A673 (cell line): ENCODE data around the gene AGBL3. TPM values are rescaled to one million over a fixed set of nuclear protein-coding genes. Genes with fewer than 3 reads are reported as not detected.

ENCODE experiments used
- BruUV-seq: library from RNA; stranded (reverse); fragments of 400-500 nt; replicated peaks from 2 replicates; lab custom pipeline; 2021; lab: Mats Ljungman, UMichigan
- CTCF ChIA-PET: fragments of 300-600 bp; sonication (Branson Sonifier 250); formaldehyde crosslinking; loops from one replicate; lab custom pipeline; 2022; ENCODE audit warnings: antibody characterized with exemption; lab: Charles Lee
- POLR2A ChIA-PET: fragments of 300-600 bp; sonication (Branson Sonifier 250); formaldehyde crosslinking; loops from one replicate; lab custom pipeline; 2022; ENCODE audit warnings: antibody characterized with exemption; ENCODE audit not compliant: low non-redundant PET; lab: Charles Lee
- DNase-seq: peaks from one replicate; pipeline ENCODE4 v3.0.0-alpha.2; 2015; ENCODE audit warnings: low spot score
- H3K27ac ChIP-seq: fragments of 200-600 bp; sonication (generic); 2 replicates; pipeline ENCODE4 v1.5.1; 2016; ENCODE audit warnings: mixed run types, low read depth, mild to moderate bottlenecking, mixed read lengths, antibody characterized with exemption, low read length; ENCODE audit not compliant: poor library complexity, severe bottlenecking
- H3K27me3 ChIP-seq: fragments of 200-600 bp; sonication (generic); replicated peaks from 2 replicates; pipeline ENCODE4 v1.6.1; 2017; ENCODE audit warnings: mixed run types, low read depth, mild to moderate bottlenecking, mixed read lengths, antibody characterized with exemption, low read length; ENCODE audit not compliant: insufficient read depth, poor library complexity
- H3K36me3 ChIP-seq: fragments of 200-600 bp; sonication (generic); 2 replicates; pipeline ENCODE4 v1.6.1; 2016; ENCODE audit warnings: mixed run types, mild to moderate bottlenecking, mixed read lengths, antibody characterized with exemption, low read length; ENCODE audit not compliant: insufficient read depth, poor library complexity, severe bottlenecking
- H3K4me1 ChIP-seq: fragments of 200-600 bp; sonication (generic); 2 replicates; pipeline ENCODE4 v1.6.1; 2017; ENCODE audit warnings: mixed run types, mild to moderate bottlenecking, mixed read lengths, antibody characterized with exemption, low read length; ENCODE audit not compliant: insufficient read depth, poor library complexity, severe bottlenecking
- H3K4me3 ChIP-seq: fragments of 200-600 bp; sonication (generic); 2 replicates; pipeline ENCODE4 v1.5.1; 2016; ENCODE audit warnings: low read depth, mixed run types, mild to moderate bottlenecking, mixed read lengths, low read length; ENCODE audit not compliant: poor library complexity, severe bottlenecking
- H3K9me3 ChIP-seq: fragments of 200-600 bp; sonication (generic); 2 replicates; pipeline ENCODE4 v1.6.1; 2016; ENCODE audit warnings: mixed run types, low read depth, mild to moderate bottlenecking, mixed read lengths, antibody characterized with exemption, low read length; ENCODE audit not compliant: poor library complexity, severe bottlenecking
- CTCF ChIP-seq: fragments of 300-800, 200-600 bp; sonication (generic); conservative IDR thresholded peaks from 2 replicates; pipeline ENCODE4 v1.5.1; 2017; ENCODE audit warnings: low read depth, mild to moderate bottlenecking, antibody characterized with exemption, low read length, moderate library complexity, mixed read lengths
- EZH2 ChIP-seq: fragments of 200-600 bp; sonication (generic); IDR thresholded peaks from 2 replicates; pipeline ENCODE4 v1.6.1; 2017; ENCODE audit warnings: borderline replicate concordance, low read depth, mild to moderate bottlenecking, mixed read lengths, antibody characterized with exemption, low read length; ENCODE audit not compliant: poor library complexity, severe bottlenecking
- intact Hi-C: fragments of 100-400 bp; cut with micrococcal nuclease; formaldehyde crosslinking; loops from one replicate; pipeline ENCODE4 v1.10.0; 2022; ENCODE audit not compliant: unreplicated experiment
- total RNA-seq: library from RNA; stranded (reverse); gene quantifications from 2 replicates; pipeline ENCODE4 v1.2.3, GENCODE V29; 2021

The AGBL3 gene
- total RNA-seq, 1 experiment from 2014 or later, result 2.9 TPM

GRCh38 chr7:134941952-134942351 is 44.4 kb upstream of the AGBL3 start:
- Histone ChIP-seq H3K4me1 (no peaks in the 10 kb centered on the region), H3K27ac (no peak overlapping the region), H3K4me3 (no peak overlapping the region), H3K27me3 (no peaks in the 10 kb centered on the region), H3K36me3 (no peaks in the 10 kb centered on the region), H3K9me3 (no peaks in the 10 kb centered on the region)
- TF ChIP-seq EZH2 (no peak), CTCF (no peak)
- intact Hi-C loops, result loop anchor here (2.0 kb wide), 2 partner anchors 251 to 309 kb away; no protein-coding TSS in a partner anchor
- ChIA-PET POLR2A (no interaction called here), CTCF (no interaction called here)
- DNase-seq, result no peak
- BruUV-seq, result no TSS peak

- no peak for TF ChIP-seq EZH2
- no peak for TF ChIP-seq CTCF
- Histone ChIP-seq H3K4me3 (no peak overlapping the region), H3K27me3 (no peaks in the 10 kb centered on the region), H3K27ac (no peak overlapping the region), H3K9me3 (no peaks in the 10 kb centered on the region), H3K4me1 (no peaks in the 10 kb centered on the region), H3K36me3 (peaks cover 5% of the 10 kb centered on the region)
- ChIA-PET POLR2A (no interaction called here), CTCF (interaction anchor here (0.6 kb wide), 1 partner anchor 311 kb away, joined by 5 read pairs; no protein-coding TSS in a partner anchor)
- DNase-seq, result no peak
- intact Hi-C loops, result loop anchor here (2.0 kb wide), 2 partner anchors 252 to 310 kb away; no protein-coding TSS in a partner anchor
- BruUV-seq, result no TSS peak
These were observed 43.4 kb upstream of the AGBL3 start for GRCh38 chr7:134942690-134943466.

- TF ChIP-seq EZH2 (no peak), CTCF (peak; percentile 64)
- Histone ChIP-seq H3K4me3 (no peak overlapping the region), H3K9me3 (no peaks in the 10 kb centered on the region), H3K36me3 (peaks cover 5% of the 10 kb centered on the region), H3K27ac (no peak overlapping the region), H3K4me1 (peaks cover 4% of the 10 kb centered on the region), H3K27me3 (no peaks in the 10 kb centered on the region)
- intact Hi-C loops, result loop anchor here (2.0 kb wide), 2 partner anchors 253 to 311 kb away; no protein-coding TSS in a partner anchor
- CTCF ChIA-PET, result no interaction called here
- peak; percentile 68 for DNase-seq
- BruUV-seq, result no TSS peak
- POLR2A ChIA-PET, result no interaction called here
These were observed 42.4 kb upstream of the AGBL3 start for GRCh38 chr7:134943785-134944400.
